GF-D8 (cell line): ENCODE measurements around the gene GPS1.

ENCODE experiments used
- DNase-seq: peaks from one replicate; lab custom pipeline; 2025; lab: John Stamatoyannopoulos, UW

The GPS1 gene

GRCh38 chr17:82079001-82079677, 27.4 kb downstream of the GPS1 start:
- DNase-seq, result no peak

- no peak for DNase-seq
These were observed 28.5 kb downstream of the GPS1 start for GRCh38 chr17:82080048-82080788.

- no peak for DNase-seq
These were observed 29.2 kb downstream of the GPS1 start for GRCh38 chr17:82080789-82081464.

GRCh38 chr17:82081546-82081945, 29.8 kb downstream of the GPS1 start:
- DNase-seq, result no peak

GRCh38 chr17:82081966-82082365, 30.3 kb downstream of the GPS1 start:
- DNase-seq, result no peak

GRCh38 chr17:82082456-82082855, 30.8 kb downstream of the GPS1 start:
- DNase-seq, result no peak

GRCh38 chr17:82083009-82083408, 31.3 kb downstream of the GPS1 start:
- DNase-seq, result no peak

GRCh38 chr17:82083533-82084359, 32.0 kb downstream of the GPS1 start:
- no peak for DNase-seq

- DNase-seq, result no peak
These were observed 32.8 kb downstream of the GPS1 start for GRCh38 chr17:82084373-82085030.

GRCh38 chr17:82085031-82085861, 33.5 kb downstream of the GPS1 start:
- DNase-seq, result no peak

GRCh38 chr17:82085931-82086764, 34.5 kb downstream of the GPS1 start:
- DNase-seq, result no peak

GRCh38 chr17:82086941-82087906, 35.5 kb downstream of the GPS1 start:
- DNase-seq, result no peak

- no peak for DNase-seq
These were observed 36.5 kb downstream of the GPS1 start for GRCh38 chr17:82087961-82088837.

GRCh38 chr17:82088838-82089722, 37.4 kb downstream of the GPS1 start:
- DNase-seq, result no peak

- DNase-seq, result no peak
These were observed 38.2 kb downstream of the GPS1 start for GRCh38 chr17:82089723-82090548.
